Measurements from ENCODE around the gene FOXP2.

DNA sequence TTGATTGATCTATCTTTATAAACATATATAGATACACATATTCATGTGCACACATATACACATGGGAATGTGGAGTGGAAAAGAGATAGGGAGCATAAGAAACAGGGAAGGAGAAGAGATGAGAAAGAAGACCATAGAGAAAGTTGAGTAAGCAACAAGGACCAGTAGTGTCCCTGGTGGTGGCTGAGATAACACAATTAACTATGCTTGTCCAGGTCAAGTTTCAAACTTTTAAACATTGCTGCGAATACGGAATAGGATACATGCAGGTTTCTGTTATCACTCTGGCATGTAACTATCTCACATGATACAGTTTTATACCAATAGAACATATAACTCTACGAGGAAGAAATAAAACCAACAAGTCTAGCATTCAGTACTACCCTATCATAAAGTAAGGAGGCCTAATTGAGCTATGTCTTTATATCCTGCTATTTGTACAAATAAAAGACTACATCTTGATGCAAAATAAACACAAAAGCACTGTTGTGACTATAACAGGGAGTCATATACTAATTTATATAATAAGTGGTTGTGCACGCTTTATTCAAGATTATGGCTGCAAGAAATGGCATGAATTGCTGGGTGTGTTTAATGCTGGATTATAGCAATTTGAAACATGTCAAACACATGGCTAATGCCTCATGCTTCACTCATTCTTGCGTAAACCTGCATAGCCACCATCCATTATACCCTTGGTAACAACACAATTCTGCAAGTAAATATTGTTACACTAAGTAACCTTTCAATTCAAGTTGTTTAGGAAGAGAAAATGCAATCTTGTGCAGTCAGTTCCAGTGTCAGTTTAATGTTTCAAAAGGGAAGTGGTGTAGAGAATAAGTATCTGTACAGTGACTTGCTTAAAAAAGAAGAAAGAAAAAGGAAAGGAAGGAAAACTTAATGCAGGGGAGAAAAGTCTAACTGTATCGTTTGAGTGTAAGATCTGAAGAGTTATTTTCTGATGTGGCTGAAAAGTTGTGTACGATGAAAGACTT lies 8.2 kb downstream of the FOXP2 start:
- TF ChIP-seq, protein P1, sequence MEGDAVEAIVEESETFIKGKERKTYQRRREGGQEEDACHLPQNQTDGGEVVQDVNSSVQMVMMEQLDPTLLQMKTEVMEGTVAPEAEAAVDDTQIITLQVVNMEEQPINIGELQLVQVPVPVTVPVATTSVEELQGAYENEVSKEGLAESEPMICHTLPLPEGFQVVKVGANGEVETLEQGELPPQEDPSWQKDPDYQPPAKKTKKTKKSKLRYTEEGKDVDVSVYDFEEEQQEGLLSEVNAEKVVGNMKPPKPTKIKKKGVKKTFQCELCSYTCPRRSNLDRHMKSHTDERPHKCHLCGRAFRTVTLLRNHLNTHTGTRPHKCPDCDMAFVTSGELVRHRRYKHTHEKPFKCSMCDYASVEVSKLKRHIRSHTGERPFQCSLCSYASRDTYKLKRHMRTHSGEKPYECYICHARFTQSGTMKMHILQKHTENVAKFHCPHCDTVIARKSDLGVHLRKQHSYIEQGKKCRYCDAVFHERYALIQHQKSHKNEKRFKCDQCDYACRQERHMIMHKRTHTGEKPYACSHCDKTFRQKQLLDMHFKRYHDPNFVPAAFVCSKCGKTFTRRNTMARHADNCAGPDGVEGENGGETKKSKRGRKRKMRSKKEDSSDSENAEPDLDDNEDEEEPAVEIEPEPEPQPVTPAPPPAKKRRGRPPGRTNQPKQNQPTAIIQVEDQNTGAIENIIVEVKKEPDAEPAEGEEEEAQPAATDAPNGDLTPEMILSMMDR (IDR thresholded peaks at IDR 0.05), result peak in 4 of 6 experiments; percentile 28 to 56 (median 46)
- TF ChIP-seq POLR2A (IDR thresholded peaks at IDR 0.05), result no peak
